Ovary (tissue), 3 donors: ENCODE measurements around the gene ZNF358.

Source experiments
- CTCF ChIP-seq, 3 donors: fragments of 450-650 bp in 2 of 3; fragments of 200-600 bp in 1 of 3; IDR thresholded peaks; one replicate each; pipeline versions ENCODE4 v1.5.1 to v1.8.0; 2016 to 2022; ENCODE audit warnings: antibody characterized with exemption in 3 of 3, mild to moderate bottlenecking in 1 of 3
- EP300 ChIP-seq: sonication (generic); formaldehyde crosslinking; IDR thresholded peaks from one replicate; pipeline ENCODE4 v1.6.1; 2017; ENCODE audit warnings: antibody characterized with exemption
- POLR2A ChIP-seq: fragments of 450-650 bp; IDR thresholded peaks from one replicate; pipeline ENCODE4 v1.6.1; 2017; ENCODE audit warnings: antibody characterized with exemption, mild to moderate bottlenecking, moderate library complexity
- donor health status: DM: no; HTN: no; CAD: no.

GRCh38 chr19:7480222-7480969, 35.5 kb upstream of the ZNF358 start:
- TF ChIP-seq CTCF (IDR thresholded peaks at IDR 0.05) (no peak), EP300 (no peak), POLR2A (no peak)
